Neural cell (in vitro differentiated cells): ENCODE data around the gene LARGE1. TPM values are rescaled to one million over a fixed set of nuclear protein-coding genes. Genes with fewer than 3 reads are reported as not detected.

Experiments used
- H2AFZ ChIP-seq: fragments of 200-600, 300-800 bp; sonication (generic), shearing (Covaris generic); 2 replicates; pipeline ENCODE4 v1.6.0; 2014; ENCODE audit warnings: low read depth, mild to moderate bottlenecking, antibody characterized with exemption, low read length, moderate library complexity
- H3F3A ChIP-seq: fragments of 200-600 bp; shearing (Covaris generic); 2 replicates; pipeline ENCODE4 v1.6.1; 2016; ENCODE audit warnings: mild to moderate bottlenecking, moderate library complexity, mixed read lengths, antibody characterized with exemption, low read length; ENCODE audit not compliant: insufficient read depth, poor library complexity, severe bottlenecking
- H3K27ac ChIP-seq: fragments of 200-600, 300-800 bp; sonication (generic), shearing (Covaris generic); 2 replicates; pipeline ENCODE4 v1.5.1; 2014; ENCODE audit warnings: mild to moderate bottlenecking, low read length, moderate library complexity
- H3K27me3 ChIP-seq: fragments of 300-800, 200-600 bp; sonication (generic), shearing (Covaris generic); 2 replicates; pipeline ENCODE4 v1.6.0; 2014; ENCODE audit warnings: mild to moderate bottlenecking, low read depth, low read length, moderate library complexity; ENCODE audit not compliant: insufficient read depth
- H3K36me3 ChIP-seq: fragments of 300-800, 200-600 bp; sonication (generic), shearing (Covaris generic); 2 replicates; pipeline ENCODE4 v1.5.1; 2014; ENCODE audit warnings: mild to moderate bottlenecking, antibody characterized with exemption, low read length, moderate library complexity; ENCODE audit not compliant: insufficient read depth
- H3K4me2 ChIP-seq: fragments of 300-800, 200-600 bp; sonication (generic), shearing (Covaris generic); 2 replicates; pipeline ENCODE4 v1.6.0; 2014; ENCODE audit warnings: mild to moderate bottlenecking, low read length
- H3K4me3 ChIP-seq: fragments of 300-800, 200-600 bp; sonication (generic), shearing (Covaris generic); 2 replicates; pipeline ENCODE4 v1.5.1; 2014; ENCODE audit warnings: mild to moderate bottlenecking, low read length, moderate library complexity
- H3K79me2 ChIP-seq: fragments of 200-600 bp; shearing (Covaris generic); replicated peaks from 2 replicates; pipeline ENCODE4 v1.6.0; 2014; ENCODE audit warnings: mild to moderate bottlenecking, low read length, moderate library complexity; ENCODE audit not compliant: insufficient read depth
- H3K9ac ChIP-seq: fragments of 300-800, 200-600 bp; sonication (generic), shearing (Covaris generic); 2 replicates; pipeline ENCODE4 v1.6.1; 2016; ENCODE audit warnings: mild to moderate bottlenecking, low read length, mixed read lengths
- H3K9me2 ChIP-seq: fragments of 200-600 bp; shearing (Covaris generic); 2 replicates; pipeline ENCODE4 v1.6.1; 2016; ENCODE audit warnings: mild to moderate bottlenecking, low read length, mixed read lengths; ENCODE audit not compliant: insufficient read depth
- H3K9me3 ChIP-seq: fragments of 200-600, 300-800 bp; sonication (generic), shearing (Covaris generic); 2 replicates; pipeline ENCODE4 v1.6.1; 2016; ENCODE audit warnings: mild to moderate bottlenecking, mixed run types, low read length, moderate library complexity, mixed read lengths
- H4K20me1 ChIP-seq: fragments of 200-600 bp; shearing (Covaris generic); 2 replicates; pipeline ENCODE4 v1.6.1; 2016; ENCODE audit warnings: mild to moderate bottlenecking, mixed run types; ENCODE audit not compliant: insufficient read depth
- EP300 ChIP-seq: fragments of 450-650 bp; conservative IDR thresholded peaks from 2 replicates; pipeline ENCODE4 v1.6.1; 2014; ENCODE audit warnings: antibody characterized with exemption, mild to moderate bottlenecking, moderate library complexity; ENCODE audit not compliant: poor library complexity, severe bottlenecking
- EZH2 ChIP-seq: fragments of 200-600, 300-800 bp; shearing (Covaris generic), sonication (generic); IDR thresholded peaks from 2 replicates; pipeline ENCODE4 v1.6.1; 2014; ENCODE audit warnings: antibody characterized with exemption, low read length, borderline replicate concordance, mild to moderate bottlenecking; ENCODE audit not compliant: insufficient read depth, poor library complexity, severe bottlenecking
- MXI1 ChIP-seq: fragments of 450-650 bp; conservative IDR thresholded peaks from 2 replicates; pipeline ENCODE4 v1.6.1; 2014; ENCODE audit warnings: antibody characterized with exemption, mild to moderate bottlenecking; ENCODE audit not compliant: poor library complexity, severe bottlenecking
- POLR2AphosphoS5 ChIP-seq: IDR thresholded peaks from 2 replicates; pipeline ENCODE4 v1.6.1; 2012
- SMC3 ChIP-seq: fragments of 450-650 bp; conservative IDR thresholded peaks from 2 replicates; pipeline ENCODE4 v1.6.1; 2014; ENCODE audit warnings: antibody characterized with exemption, mild to moderate bottlenecking, moderate library complexity; ENCODE audit not compliant: poor library complexity
- TAF1 ChIP-seq: IDR thresholded peaks from 2 replicates; pipeline ENCODE4 v1.6.1; 2012; ENCODE audit warnings: low read depth
- polyA plus RNA-seq: library from polyadenylated mRNA; depleted of rRNA; stranded (reverse); fragments of >200 nt; gene quantifications from 2 replicates; pipeline ENCODE4 v1.2.3, GENCODE V29; 2014
- TF ChIP-seq, protein P1 (sequence below): IDR thresholded peaks from 2 replicates; pipeline ENCODE4 v1.6.1; 2012; ENCODE audit warnings: borderline replicate concordance
- TF ChIP-seq, protein P2 (sequence below): fragments of 450-650 bp; IDR thresholded peaks from 2 replicates; pipeline ENCODE4 v1.5.1; 2014; ENCODE audit warnings: antibody characterized with exemption, mild to moderate bottlenecking, moderate library complexity; ENCODE audit not compliant: poor library complexity, severe bottlenecking

Gene LARGE1
- polyA plus RNA-seq, 1 donor from 2014 or later = 27.5 TPM

DNA sequence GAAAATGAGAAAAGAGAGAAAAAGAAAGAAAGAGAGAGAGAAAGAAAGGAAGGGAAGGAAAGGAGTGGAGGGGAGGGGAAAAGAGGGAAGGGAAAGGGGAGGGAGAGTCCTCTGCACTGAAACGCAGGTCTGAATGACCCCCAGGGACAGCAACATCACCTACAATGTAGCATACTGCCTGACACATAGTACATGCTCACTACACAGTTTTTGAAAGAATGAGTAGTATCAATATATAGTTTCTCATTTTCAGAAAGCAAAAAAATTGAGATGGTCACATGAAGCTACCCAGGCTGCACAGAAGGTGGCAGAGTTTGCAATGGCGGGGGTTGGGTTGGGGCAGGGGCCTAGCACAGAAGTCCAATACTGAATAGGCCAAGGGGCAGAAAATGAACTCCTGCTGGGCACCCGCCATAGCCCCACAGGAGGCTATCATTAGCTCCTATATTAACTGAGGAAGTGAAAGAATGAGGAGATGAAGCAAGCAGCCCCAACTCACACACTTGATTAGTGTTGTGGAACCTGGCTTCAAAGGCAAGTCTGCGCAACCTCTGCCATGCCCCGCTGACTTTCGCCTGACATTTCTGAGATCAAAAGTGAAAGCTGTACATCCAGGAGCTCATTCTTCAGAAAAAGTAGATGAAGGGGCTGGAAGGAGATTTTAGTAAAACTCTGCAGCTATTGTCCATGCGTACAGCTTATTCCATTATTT lies 620.9 kb downstream of the LARGE1 start:
- Histone ChIP-seq H3K27me3 (no peaks in the 10 kb centered on the region), H3F3A (no peaks in the 10 kb centered on the region), H3K36me3 (no peaks in the 10 kb centered on the region), H2AFZ (no peak overlapping the region), H3K27ac (no peak overlapping the region), H4K20me1 (no peaks in the 10 kb centered on the region), H3K4me2 (no peak overlapping the region), H3K79me2 (no peaks in the 10 kb centered on the region), H3K9me3 (no peaks in the 10 kb centered on the region), H3K9ac (no peak overlapping the region), H3K4me3 (no peak overlapping the region), H3K9me2 (no peaks in the 10 kb centered on the region)
- TF ChIP-seq TAF1 (no peak), EZH2 (no peak), MXI1 (no peak)
- TF ChIP-seq, protein P1, sequence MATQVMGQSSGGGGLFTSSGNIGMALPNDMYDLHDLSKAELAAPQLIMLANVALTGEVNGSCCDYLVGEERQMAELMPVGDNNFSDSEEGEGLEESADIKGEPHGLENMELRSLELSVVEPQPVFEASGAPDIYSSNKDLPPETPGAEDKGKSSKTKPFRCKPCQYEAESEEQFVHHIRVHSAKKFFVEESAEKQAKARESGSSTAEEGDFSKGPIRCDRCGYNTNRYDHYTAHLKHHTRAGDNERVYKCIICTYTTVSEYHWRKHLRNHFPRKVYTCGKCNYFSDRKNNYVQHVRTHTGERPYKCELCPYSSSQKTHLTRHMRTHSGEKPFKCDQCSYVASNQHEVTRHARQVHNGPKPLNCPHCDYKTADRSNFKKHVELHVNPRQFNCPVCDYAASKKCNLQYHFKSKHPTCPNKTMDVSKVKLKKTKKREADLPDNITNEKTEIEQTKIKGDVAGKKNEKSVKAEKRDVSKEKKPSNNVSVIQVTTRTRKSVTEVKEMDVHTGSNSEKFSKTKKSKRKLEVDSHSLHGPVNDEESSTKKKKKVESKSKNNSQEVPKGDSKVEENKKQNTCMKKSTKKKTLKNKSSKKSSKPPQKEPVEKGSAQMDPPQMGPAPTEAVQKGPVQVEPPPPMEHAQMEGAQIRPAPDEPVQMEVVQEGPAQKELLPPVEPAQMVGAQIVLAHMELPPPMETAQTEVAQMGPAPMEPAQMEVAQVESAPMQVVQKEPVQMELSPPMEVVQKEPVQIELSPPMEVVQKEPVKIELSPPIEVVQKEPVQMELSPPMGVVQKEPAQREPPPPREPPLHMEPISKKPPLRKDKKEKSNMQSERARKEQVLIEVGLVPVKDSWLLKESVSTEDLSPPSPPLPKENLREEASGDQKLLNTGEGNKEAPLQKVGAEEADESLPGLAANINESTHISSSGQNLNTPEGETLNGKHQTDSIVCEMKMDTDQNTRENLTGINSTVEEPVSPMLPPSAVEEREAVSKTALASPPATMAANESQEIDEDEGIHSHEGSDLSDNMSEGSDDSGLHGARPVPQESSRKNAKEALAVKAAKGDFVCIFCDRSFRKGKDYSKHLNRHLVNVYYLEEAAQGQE = no peak
- TF ChIP-seq, protein P2, sequence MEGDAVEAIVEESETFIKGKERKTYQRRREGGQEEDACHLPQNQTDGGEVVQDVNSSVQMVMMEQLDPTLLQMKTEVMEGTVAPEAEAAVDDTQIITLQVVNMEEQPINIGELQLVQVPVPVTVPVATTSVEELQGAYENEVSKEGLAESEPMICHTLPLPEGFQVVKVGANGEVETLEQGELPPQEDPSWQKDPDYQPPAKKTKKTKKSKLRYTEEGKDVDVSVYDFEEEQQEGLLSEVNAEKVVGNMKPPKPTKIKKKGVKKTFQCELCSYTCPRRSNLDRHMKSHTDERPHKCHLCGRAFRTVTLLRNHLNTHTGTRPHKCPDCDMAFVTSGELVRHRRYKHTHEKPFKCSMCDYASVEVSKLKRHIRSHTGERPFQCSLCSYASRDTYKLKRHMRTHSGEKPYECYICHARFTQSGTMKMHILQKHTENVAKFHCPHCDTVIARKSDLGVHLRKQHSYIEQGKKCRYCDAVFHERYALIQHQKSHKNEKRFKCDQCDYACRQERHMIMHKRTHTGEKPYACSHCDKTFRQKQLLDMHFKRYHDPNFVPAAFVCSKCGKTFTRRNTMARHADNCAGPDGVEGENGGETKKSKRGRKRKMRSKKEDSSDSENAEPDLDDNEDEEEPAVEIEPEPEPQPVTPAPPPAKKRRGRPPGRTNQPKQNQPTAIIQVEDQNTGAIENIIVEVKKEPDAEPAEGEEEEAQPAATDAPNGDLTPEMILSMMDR = no peak

DNA sequence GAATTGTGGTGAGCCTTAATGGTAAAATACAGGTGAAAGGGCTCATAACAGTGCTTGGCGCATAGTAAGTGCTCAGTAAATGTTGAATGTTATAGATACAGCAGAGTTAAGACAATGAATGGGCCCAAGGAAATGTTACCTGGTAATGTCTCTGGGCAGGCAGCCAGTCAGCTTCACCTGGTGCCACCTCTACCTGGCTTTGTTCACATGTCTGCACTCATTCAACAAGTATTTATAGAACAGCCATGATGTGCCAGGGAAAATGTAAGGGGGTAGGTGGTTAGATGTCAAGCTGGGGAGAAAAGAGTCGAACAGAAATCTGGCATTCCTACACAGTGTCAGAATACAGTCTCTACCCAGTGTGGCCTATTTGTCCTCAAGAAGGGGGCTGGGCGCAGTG lies 623.3 kb downstream of the LARGE1 start:
- no peak overlapping the region for H3K27ac ChIP-seq
- no peak overlapping the region for H3K9ac ChIP-seq
- H3F3A ChIP-seq = no peaks in the 10 kb centered on the region
- H4K20me1 ChIP-seq = no peaks in the 10 kb centered on the region
- H3K4me2 ChIP-seq = no peak overlapping the region
- TF ChIP-seq EZH2 = no peak
- no peak for TF ChIP-seq POLR2AphosphoS5
- TF ChIP-seq MXI1 = no peak
- no peak for TF ChIP-seq EP300
- no peak for TF ChIP-seq SMC3
- H3K4me3 ChIP-seq = no peak overlapping the region
- no peak overlapping the region for H2AFZ ChIP-seq
- H3K9me2 ChIP-seq = no peaks in the 10 kb centered on the region
- no peaks in the 10 kb centered on the region for H3K9me3 ChIP-seq
- no peaks in the 10 kb centered on the region for H3K27me3 ChIP-seq
- H3K36me3 ChIP-seq = no peaks in the 10 kb centered on the region
- no peaks in the 10 kb centered on the region for H3K79me2 ChIP-seq
